T-helper 9 cell (primary cell): ENCODE data around the gene RRAGC.

ENCODE experiments used
- DNase-seq: peaks from one replicate; pipeline ENCODE4 v3.0.0-alpha.2; 2020
- total RNA-seq, 2 donors: gene quantifications; one replicate each; lab custom pipeline; 2026; lab: John Stamatoyannopoulos, UW

RRAGC gene
- total RNA-seq, result 5.8 to 14.3 reads per million in 2 donors

GRCh38 chr1:38859561-38860453, at the start of gene RRAGC:
Gene RRAGC, minus strand, starts transcription at chr1:38859772. Its CDS starts 126 bp downstream, at chr1:38859646.
- peak; percentile 98 for DNase-seq

GRCh38 chr1:38908821-38909220, 49.2 kb upstream of the RRAGC start:
- DNase-seq, result no peak

DNA sequence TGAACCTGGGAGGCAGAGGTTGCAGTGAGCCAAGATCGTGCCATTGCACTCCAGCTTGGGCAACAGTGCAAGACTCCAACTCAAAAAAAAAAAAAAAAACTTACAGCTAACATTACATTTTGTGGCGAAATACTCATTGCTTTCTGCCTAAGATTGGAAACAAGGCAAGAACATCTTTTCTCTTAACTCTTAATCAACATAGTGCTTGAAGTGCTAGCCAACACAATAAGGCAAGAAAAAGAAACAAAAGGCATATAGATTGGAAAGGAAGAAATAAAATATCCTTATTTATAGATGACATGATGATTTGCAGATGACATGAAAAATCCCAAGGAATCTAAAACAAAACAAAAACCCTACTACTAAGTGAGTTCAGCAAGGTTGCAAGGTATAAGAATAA, 46.4 kb upstream of the RRAGC start:
- no peak for DNase-seq

GRCh38 chr1:38899560-38899959, 40.0 kb upstream of the RRAGC start:
- DNase-seq, result no peak

DNA sequence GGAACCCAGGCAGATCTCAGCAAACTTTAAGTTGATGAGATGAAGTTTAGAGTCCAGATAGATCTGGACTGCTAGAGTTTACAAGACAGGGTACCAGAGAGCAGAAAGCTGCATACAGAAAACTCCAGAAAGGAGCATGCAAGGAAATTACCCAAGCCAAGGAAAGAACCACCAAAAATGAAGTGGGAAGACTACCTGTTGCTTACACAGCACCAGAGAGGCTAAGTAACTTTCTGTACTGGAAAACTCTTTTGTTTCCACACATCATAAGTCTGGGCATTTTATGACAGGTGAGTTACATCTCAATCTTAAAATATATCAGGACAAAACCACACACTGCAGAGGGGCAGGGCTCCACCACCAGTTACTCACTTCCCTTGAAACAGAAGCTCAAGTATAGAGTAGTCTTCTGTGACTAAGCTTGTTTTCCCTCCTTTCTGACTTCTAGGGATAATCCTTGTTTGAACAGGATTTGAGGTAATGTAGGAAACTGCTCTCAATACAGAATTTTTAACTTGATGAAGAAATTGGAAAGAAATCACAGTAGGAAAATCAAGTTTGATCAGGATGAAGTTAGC, 39.2 kb upstream of the RRAGC start:
- no peak for DNase-seq

DNA sequence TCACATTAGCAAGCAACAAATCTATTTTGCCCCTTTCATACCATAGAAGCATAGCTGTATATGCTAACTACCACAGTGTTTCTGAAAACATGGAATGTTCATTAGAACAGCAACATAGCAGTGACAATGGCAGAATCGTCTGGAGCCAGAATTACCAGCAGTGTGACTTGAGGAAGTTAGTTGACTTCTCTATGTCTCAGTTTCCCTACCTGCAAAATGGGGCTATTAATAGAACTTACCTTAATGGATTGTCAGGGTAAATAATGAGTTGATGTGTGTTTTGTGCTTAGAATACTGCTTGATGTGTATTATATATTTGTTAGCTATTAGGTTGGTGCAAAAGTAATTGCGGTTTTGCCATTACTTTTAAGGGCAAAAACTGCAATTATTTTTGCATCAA, 36.6 kb upstream of the RRAGC start:
- no peak for DNase-seq

DNA sequence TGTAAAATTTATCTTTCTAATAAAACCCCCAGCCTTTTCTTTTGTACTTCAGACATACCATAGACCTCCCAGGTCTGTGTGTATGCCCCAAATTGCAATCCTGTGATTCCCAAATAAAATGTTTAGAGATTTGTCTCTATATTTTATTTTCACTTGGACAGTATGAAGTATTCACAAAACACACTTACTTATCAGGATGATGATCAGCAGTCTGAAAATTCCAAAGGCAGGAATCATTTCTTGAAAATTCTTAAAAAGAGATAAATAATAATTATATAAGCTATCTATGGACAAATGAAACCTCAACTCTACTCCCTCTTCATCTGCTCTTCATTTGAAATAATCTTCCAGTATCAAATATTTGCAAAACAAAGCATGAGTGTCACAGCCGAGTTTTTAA, 33.4 kb upstream of the RRAGC start:
- DNase-seq, result no peak

- DNase-seq, result no peak
Observed at GRCh38 chr1:38891753-38892152, 32.2 kb upstream of the RRAGC start.

DNA sequence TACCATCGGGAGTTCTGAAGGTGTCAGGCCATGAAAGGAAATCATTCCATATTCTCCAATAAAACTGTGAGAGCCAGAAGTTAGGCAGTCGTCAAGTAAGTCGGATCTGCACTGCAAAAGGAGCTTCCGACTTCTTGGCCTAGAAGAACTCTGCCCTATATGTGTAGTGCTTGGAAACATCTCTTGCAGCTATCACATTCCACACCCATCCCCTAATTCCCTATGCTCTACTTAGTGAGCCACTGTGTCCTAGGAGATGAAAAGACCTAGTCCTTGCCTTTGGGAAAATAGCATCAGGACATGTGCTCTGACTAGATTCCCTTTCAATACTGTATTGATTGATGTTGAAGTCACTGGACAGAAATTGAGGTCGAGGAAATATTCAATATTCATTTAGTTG, 30.0 kb upstream of the RRAGC start:
- no peak for DNase-seq

DNA sequence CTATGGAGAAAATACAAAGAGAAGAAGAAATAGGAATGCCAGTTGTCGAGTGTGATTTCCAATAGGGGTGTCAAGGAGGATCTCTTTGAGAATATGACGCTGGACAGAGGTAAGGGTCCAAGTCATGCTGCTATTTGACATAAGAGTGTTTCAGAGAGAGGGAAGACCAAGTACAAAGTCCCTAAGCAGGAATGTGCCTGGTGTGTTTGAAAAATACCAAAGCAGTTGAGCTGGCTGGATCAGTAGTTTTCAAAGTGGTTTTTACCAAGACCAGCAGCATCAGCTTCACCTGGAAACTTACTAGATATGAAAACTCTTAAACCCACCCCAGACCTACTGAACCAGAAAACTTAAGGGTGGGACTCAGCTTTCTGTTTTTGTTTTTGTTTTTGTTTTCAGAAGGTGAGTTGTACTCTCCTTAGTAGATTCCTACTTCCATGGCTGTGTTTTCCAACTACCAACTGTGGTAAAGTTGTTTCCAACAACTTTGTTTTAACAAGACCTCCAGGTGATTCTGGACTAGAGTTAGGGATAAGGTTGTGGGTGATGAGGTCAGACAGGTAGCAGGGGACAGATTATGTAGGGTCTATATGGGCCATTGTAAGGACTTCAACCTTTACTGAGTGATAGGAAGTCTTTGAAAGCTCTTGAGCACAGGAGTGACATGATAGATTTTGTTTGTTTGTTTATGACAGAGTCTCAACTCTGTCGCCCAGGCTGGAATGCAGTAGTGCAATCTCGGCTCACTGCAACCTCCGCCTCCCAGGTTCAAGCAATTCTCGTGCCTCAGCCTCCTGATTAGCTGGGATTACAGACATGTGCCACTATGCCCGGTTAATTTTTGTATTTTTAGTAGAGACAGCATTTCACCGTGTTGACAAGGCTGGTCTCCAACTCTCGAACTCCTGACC, 29.1 kb upstream of the RRAGC start:
- no peak for DNase-seq

- DNase-seq, result no peak
Observed at GRCh38 chr1:38885092-38885491, 25.5 kb upstream of the RRAGC start.

GRCh38 chr1:38881487-38881886, 21.9 kb upstream of the RRAGC start, which contains the start of gene GJA9:
Gene GJA9, minus strand, starts transcription at chr1:38881587. Its CDS starts 5,489 bp downstream, at chr1:38876098.
- no peak for DNase-seq

GRCh38 chr1:38875811-38876210, 16.2 kb upstream of the RRAGC start:
- no peak for DNase-seq

GRCh38 chr1:38873027-38873969, 13.7 kb upstream of the RRAGC start, which contains the start of gene MYCBP:
Gene MYCBP, minus strand, starts transcription at chr1:38873348. Its CDS starts 43 bp downstream, at chr1:38873305.
- DNase-seq, result peak; percentile 93

GRCh38 chr1:38872401-38873026, 12.9 kb upstream of the RRAGC start:
- DNase-seq, result peak; percentile 7

GRCh38 chr1:38870996-38871395, 11.4 kb upstream of the RRAGC start:
- no peak for DNase-seq

GRCh38 chr1:38867208-38867607, 7.6 kb upstream of the RRAGC start:
- DNase-seq, result no peak

DNA sequence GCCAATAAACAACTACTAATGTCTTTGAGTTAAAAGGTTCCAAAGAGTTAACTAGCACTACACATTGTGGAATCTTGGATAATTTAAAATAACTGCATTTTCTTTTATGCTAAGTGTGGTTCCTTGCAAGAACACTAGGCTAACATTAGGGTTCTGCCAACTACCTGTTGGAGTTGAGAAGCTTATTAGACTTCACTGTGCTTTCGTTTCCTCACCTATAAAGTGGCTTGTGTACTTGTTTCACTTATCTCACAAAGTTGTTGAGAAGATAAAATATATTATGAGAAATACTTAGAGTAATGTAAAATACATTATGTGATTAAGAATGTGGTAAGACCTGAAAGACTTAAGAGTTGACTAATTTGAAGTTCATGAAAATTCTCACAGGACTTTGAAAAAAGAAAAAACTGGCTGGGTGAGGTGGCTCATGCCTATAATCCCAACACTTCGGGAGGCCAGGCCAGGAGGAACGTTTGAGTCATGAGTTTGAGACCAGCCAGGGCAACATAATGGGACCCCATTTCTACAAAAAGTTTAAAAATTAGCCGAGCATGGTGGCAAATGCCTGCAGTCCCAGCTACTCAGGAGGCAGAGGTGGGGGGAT, 5.6 kb upstream of the RRAGC start:
- DNase-seq, result no peak

DNA sequence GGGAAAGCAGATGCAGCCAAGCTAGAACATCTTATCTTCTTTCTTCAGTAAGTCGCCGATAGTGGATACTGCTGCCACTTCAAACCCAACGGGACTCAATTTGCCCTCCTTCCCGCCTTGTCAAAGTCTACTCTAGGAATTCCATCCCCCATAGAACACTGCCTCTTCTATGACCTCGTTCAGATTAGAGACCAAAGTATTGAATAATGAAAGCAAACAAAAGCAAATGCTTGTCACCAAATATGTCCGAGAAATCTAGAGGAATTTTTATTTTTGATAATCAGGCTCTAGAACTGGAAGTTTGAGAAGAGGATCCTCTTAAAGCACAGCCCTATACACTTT, 853 bp upstream of the RRAGC start:
- no peak for DNase-seq

DNA sequence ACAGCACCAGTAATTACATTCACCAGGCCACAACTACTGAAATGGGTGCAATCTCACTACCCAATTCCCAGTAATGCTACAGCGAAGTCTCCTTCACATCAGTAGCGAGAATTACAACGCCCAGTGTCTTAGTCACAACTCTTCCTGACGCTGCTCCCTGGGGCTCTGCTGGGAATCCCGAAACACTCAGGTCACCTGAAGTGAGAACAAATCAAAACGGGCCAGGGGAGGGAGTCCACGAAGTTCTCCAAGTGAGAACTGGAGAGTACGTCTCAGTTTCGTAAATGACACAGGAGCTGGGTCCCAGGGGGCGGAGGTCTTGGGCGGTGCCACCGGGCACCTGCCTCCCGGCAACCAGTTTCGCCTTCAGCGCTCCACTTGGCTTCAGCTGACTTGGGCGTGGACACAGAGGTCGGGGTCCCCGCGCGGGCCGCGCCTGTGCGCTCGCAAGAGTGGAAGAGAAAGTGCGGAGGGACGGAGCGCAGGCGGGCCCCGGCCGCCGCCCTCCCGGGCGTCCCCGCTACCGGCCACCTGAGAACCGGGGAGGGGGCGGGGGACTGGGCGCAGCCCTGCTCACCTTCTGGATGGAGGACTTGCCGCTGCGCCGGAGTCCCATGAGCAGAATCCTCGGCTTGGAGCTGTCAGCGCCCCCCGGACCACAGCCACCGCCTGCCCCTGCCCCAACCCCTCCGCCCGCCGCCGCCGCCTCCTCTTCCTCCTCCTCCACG, 575 bp downstream of the RRAGC start:
- DNase-seq, result peak; percentile 21
